GM18498 (cell line): ENCODE results near the gene SSBP3.
"Not testable (repeated sequence)": the region's sequence is repeated elsewhere in the genome, so short reads cannot be mapped to it uniquely, and the experiment has no call there.

ENCODE experiments used
- ATAC-seq: cut with Tn5 transposase; IDR thresholded peaks from one replicate; pipeline ENCODE4 v1.9.1; 2021; ENCODE audit warnings: mild to moderate bottlenecking, moderate library complexity; ENCODE audit not compliant: unreplicated experiment

Gene SSBP3

GRCh38 chr1:54227091-54227602, 179.0 kb downstream of the SSBP3 start:
- ATAC-seq = no peak

DNA sequence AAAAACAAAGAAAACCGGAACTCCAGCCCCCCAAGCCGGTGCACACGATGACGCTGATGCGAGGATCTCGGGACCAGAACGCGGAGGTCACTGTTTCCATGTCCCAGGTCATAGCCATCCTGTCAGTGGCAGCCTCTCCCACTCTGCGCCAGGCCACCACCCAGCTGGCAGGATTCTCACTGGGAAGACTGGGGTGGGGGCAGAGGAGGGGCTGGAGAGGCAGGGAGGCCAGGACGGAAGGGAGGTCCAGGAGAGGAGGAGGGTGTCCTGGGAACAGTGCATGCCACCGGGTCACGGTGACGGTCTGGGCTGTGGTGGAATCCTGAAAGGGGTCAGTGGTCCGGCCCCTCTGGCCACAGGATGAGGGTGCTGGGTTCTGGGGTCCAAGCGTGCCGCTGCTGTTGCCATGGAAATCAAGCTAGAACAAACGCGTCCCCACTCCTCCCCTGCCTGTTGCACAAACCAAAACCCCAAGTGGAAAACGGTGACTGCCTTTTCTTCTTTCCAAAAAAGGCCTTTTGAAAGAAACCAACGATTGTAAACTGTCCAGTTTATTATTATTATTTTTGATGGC, 180.1 kb downstream of the SSBP3 start:
- no peak for ATAC-seq

DNA sequence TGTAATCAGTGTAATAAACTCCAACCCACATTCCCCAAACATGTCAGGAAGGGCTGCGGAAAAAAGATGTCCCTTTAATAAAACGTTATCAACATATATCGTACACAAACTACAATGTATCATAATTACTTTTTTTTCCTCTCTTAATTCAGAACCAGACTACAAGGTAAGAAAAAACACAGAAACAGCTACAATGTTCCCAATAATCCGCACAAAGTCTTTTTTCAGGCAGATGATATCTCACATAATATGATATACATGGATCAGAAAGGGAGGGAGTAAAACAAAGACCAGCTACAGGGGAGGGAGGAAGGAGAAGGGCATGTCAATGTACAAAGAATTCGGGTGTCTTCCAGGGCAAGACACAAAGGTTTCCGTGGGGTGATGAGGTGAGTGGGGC, 180.8 kb downstream of the SSBP3 start:
- no peak for ATAC-seq

DNA sequence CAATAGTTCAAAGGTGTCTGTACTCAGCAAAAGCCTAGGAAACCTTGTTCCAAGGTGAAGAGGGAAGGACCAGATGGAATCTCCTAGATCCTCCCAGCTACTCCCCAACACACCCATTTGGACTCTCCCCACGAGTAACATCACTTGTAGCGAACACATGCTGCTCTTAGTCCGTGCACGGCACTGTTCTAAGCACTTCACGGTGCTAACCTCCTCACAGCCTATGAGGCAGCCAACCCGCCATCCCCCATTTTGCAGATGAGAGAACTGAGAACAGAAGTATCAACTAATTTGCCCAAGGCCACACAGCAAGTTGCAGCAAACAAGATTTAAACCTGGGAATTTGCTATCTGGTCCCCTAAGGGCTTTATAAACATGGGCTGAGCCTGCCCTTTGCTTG, 182.0 kb downstream of the SSBP3 start:
- ATAC-seq = no peak

DNA sequence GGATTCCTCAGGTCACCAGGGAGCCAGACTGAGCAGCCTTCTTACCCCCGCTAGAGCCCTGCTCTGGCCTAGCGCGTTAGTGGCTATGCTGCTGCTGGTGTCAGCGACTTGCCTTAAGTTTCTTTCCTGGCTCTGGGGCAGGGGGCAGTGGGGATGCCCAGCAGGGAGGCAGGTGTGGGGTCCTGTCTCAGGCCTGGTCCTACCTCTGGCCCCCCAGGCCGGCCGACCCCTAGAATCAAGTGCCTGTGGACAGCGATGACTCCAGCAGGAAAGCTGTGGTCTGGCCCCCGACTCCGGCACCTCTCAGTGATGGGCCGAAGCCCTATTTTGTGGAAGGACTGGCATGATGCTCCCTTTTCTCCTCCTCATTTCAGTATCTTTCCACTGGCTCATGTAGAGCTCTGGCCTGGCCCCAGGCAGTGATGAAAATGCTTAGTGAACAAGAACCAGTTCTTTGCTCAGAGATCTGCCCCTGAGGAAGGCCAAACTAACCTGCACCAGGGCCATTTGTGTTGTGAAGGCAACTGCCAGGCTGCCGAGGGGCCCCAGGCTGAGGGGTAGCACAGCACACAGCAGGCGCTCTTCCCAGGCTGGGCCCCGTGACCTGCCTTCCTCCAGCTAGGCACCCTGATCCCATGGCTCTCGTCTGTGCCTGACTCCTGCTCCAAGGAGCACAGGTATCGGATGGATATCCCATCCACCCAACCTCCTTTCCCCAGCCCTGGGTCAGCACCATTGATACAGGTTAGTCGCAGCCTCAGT, 182.6 kb downstream of the SSBP3 start:
- ATAC-seq = no peak

DNA sequence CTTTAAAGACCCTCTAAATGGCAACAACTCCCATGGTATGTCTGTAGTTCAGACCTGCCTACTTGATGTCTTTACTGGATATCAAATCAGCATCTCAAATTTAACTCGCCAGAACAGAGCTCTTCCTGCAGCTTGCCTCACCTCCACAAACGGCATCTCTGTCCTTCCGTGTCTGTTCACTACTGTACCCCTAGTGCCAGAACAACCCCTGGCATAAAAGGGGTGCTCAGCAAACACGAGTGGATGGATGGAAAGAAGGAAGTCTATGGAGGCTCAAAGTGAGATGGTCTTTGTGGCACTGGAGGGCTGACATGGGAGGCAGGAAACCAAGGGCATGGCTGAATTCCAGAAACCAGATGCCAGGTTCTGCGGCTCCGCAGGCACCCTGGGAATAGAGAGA, 183.5 kb downstream of the SSBP3 start:
- ATAC-seq = no peak

DNA sequence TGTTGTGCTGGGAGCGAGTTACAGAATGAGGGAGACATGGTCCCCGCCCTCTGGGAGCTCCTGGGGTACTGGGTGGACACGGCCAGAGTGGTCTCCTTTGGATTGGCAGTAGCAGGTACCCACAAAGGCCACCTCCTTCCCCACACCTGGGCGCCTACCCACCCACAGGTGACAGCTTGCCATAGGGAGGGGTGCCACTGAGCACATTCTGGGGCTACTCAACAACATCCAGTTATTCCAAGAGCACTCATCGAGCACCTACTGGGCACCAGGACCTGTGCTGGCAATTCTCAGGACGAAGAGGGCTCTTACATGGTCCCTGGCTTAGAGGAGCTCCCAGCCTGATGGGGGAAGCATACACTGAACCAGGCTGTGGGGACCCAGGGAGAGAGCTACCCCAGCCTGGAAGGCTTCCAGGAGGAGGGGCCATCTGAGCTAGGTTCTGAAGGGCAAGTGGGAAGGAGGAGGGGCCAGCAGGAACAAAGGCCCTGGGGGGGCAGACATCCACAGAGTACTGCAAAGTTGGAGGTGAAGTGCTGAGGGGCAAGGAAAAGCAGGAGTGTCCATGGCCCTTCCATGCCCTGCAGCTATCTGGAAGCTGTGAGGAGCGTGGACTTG, 184.2 kb downstream of the SSBP3 start:
- no peak for ATAC-seq

DNA sequence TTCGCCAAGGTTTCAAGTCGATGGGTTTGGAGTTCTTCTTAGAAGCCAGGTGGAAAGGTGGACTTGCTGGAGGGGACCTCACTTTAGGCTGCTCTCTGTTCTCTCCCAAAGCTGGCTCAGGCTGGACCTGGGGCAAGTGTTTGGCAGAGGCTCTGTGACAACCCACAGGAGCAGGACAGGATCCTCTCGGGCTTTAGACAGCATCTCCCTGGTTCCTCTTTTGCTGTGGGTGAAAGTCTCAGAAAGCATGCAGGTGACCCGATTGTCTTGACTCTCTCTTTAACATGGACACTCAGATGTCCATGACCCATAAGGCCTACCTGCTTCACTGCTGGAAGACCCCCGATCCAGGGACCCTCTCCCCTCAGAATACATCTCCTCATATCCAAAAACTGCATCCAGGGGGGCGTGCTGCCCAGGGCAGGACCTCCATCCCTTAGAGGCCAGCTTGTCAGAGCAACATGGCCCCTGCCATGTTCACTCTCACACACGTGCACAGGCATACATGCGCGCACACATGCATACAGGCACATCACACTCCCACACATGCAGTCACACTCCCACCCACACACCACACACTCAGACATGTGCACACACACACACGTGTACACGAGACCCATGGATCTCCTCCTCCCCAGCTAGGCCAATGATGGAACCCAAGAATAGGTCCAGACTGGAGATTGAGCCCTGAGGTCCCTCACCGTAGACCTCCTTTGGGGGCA, 184.9 kb downstream of the SSBP3 start:
- ATAC-seq = no peak

- ATAC-seq = no peak
These were observed 186.0 kb downstream of the SSBP3 start for GRCh38 chr1:54220004-54220811.

- ATAC-seq = no peak
These were observed 186.5 kb downstream of the SSBP3 start for GRCh38 chr1:54219688-54220003.

DNA sequence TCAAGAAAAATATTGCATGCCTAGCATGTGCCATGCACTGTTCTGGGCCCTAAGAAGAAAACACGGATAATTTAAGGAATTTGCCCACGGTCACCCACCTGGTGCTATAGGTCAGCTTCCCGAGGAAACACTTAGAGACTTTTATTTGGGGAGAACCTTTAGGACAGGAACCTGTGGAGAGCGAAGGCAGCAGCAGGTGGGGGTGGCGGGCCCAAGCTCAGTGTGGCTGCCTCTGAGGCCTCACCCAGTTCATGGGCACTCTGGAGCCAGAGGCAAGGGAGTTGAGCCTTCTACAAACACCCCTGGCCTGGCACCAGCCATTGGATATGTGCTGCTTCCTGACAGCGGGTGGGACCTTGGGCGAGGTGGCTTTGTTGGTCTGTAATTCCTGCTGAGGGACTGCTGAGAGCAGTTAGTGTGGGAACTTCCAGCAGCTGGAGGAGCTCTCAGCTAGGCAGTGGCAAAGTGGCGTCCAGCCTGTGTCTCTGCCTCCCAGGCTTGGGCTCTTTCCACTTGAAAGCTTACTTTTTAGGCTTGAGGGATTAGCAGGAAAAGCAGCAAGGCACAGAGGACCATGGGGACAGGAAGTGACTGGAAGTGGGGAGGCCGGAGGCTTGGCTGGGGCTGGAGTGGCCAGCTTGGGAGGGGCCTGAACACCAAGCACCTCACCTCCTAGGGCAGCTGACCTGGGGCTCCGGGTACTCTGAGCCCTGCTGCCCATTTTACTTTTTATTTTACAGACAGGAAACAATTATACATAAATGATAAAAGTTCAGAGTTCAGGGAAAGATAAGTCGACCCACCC, 187.1 kb downstream of the SSBP3 start:
- ATAC-seq = no peak

GRCh38 chr1:54215523-54215922, 190.7 kb downstream of the SSBP3 start:
- no peak for ATAC-seq

DNA sequence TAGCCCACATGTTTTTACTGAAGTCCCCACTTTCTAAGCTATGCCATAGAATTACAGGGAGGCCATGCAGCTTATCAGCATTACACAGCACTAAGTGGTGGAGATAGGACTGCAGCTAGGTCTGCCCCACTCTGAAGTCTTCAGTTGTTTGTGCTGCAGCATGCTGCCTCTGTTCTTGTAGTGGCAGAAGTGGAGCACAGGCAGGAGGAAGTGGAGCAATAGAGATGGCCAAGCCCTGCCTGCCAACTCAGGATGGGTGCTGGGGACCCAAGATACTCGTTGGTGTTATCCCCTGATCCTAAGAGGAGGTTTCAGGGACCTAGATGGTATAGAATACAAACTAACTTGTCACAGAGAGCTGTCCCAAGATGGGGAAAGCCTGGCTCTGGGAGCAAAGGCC, 193.3 kb downstream of the SSBP3 start:
- ATAC-seq = no peak

GRCh38 chr1:54207896-54208295, 198.3 kb downstream of the SSBP3 start:
- ATAC-seq = not testable (repeated sequence)

GRCh38 chr1:54207287-54207686, 198.9 kb downstream of the SSBP3 start:
- no peak for ATAC-seq

DNA sequence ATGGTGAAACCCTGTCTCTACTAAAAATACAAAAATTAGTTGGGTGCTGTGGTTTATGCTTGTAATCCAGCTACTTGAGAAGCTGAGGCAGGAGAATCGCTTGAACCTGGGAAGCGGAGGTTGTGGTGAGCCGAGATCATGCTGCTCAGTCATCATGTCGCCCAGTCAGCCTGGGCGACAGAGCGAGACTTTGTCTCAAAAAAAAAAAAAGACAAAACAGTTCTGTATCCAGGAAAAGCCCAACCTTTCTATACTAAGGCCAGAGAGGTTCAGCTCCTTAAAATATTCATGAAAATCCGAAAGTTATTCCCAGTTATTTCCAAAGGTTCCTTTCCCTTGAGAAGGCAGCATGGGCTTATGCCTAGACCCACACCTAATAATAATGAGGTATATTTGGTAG, 202.0 kb downstream of the SSBP3 start:
- no peak for ATAC-seq

DNA sequence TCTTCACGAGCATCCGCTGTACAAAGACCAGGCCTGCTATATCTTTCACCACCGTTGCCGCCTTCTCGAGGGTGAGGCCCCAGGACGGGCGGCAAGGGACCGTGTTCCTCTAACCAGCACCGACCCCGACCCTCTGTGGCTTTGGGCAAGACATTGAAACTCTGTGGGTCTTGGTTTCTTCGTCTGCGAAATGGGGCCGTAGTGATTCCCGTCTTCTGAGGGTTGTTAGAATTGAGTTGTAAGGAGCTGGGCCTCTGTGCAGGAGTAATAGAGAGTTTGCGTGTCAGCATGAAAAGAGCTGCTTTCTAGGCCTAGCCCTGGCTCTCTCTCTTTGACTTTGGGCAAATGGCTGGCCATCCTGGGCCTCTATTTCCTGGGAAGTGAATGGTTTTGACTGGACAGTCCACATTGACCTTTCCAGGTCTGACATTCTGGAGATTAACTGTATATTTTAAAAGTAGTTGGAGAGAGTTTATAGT, 205.6 kb downstream of the SSBP3 start:
- ATAC-seq = peak; percentile 13

GRCh38 chr1:54199765-54200518, 206.3 kb downstream of the SSBP3 start, which contains the start of the genes CYB5RL and MRPL37:
Gene CYB5RL, minus strand, starts transcription at chr1:54200030. Its CDS starts 4,414 bp downstream, at chr1:54195616.
Gene MRPL37, plus strand, starts transcription at chr1:54200167. Its CDS starts 77 bp downstream, at chr1:54200244.
- ATAC-seq = peak; percentile 96
